ENCODE measurements around the gene NFIL3. TPM values are rescaled to one million over a fixed set of nuclear protein-coding genes. Genes with fewer than 3 reads are reported as not detected.

The NFIL3 gene
- total and polyA plus RNA-seq, 2 of the 4 experiments (the other 2 are of a cell fraction), result 27.6 to 27.7 TPM

DNA sequence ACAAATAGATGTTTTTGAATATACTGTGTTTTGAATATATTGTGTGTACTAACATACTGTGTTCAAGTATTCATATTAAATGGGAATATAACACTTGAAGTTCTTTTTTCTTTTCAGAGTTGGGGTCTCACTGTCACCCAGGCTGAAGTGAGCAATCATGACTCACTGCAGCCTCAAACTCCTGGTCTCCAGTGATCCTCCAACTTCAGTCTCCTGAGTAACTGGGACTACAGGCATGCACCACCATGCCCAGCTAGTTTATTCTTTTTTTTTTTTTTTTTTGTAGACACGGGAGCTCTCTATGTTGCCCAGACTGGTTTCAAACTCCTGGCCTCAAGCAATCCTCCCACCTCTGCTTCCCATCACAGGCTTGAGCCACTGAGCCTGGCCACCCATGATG is 38.7 kb downstream of the NFIL3 start:
- Histone ChIP-seq H4K5ac (ENCODE audit: low read depth, low read length) (no peak overlapping the region), H2BK20ac (ENCODE audit: low read depth, low read length) (0 out of 2 replicates have a peak overlapping the region, but pooled peaks have one; percentile 23), H3K9me1 (ENCODE audit: insufficient read depth, low read length) (peaks cover 4% of the 10 kb centered on the region; the same call in 1 of the 2 replicates), H3K4ac (ENCODE audit: low read depth, low read length) (no peak overlapping the region), H3K23ac (ENCODE audit: low read depth, low read length) (no peak overlapping the region), H3K27ac (ENCODE audit: insufficient read depth, low read length) (no peak overlapping the region), H2AK9ac (replicated peaks; ENCODE audit: low read depth, low read length, poor library complexity) (no peak overlapping the region), H3K36me3 (ENCODE audit: control insufficient read depth, insufficient read depth, low read length) (no peaks in the 10 kb centered on the region), H3K56ac (ENCODE audit: extremely low read depth, insufficient read depth, low read length) (no peak overlapping the region), H3K79me1 (ENCODE audit: low read depth in 1 of 2, low read length in 2 of 2) (no peaks in the 10 kb centered on the region), H2AK5ac (ENCODE audit: low read depth, low read length) (no peak overlapping the region), H2AFZ (replicated peaks; ENCODE audit: low read length, poor library complexity) (no peak overlapping the region), H4K8ac (ENCODE audit: low read depth in 2 of 2, low read length in 2 of 2) (peak overlapping the region in 1 of 2 experiments; percentile 25; a peak in 1 of 4 replicates), H3K18ac (ENCODE audit: low read depth, low read length) (no peak overlapping the region), H3K9me3 (ENCODE audit: control insufficient read depth, insufficient read depth, low read length) (no peaks in the 10 kb centered on the region), H2BK5ac (ENCODE audit: low read depth, low read length, poor library complexity, severe bottlenecking) (no peak overlapping the region), H3K27me3 (ENCODE audit: control insufficient read depth, insufficient read depth, low read length) (no peaks in the 10 kb centered on the region), H4K20me1 (ENCODE audit: insufficient read depth, low read length) (no peaks in the 10 kb centered on the region), H3K14ac (replicated peaks; ENCODE audit: low read depth, low read length) (no peak overlapping the region; the same call in 1 of the 2 replicates), H4K91ac (ENCODE audit: insufficient read depth, low read depth, low read length) (no peak overlapping the region), H3K9ac (ENCODE audit: low read depth, low read length) (no peak overlapping the region), H3K4me3 (ENCODE audit: insufficient read depth, low read depth, low read length) (no peak overlapping the region), H2BK120ac (ENCODE audit: low read depth, low read length) (no peak overlapping the region), H2BK15ac (ENCODE audit: low read depth, low read length) (no peak overlapping the region), H3K4me2 (ENCODE audit: low read depth, low read length) (no peak overlapping the region), H3K4me1 (ENCODE audit: control insufficient read depth, insufficient read depth, low read length) (no peaks in the 10 kb centered on the region)
- CTCF ChIA-PET, result no interaction called here
- POLR2A ChIA-PET (ENCODE audit: unreplicated experiment), result no interaction called here
- no TSS peak for BruUV-seq (replicated peaks)
- TF ChIP-seq RAD21 (IDR thresholded peaks at IDR 0.05; ENCODE audit: low read length) (no peak), MAFK (IDR thresholded peaks at IDR 0.05; ENCODE audit: low read depth, low read length) (no peak), NFE2L2 (IDR thresholded peaks at IDR 0.05; ENCODE audit: low read depth, low read length) (no peak), SMC3 (IDR thresholded peaks at IDR 0.05; ENCODE audit: low read depth, low read length) (no peak), CEBPB (IDR thresholded peaks at IDR 0.05; ENCODE audit: low read depth, low read length) (no peak), POLR2A (IDR thresholded peaks at IDR 0.05; ENCODE audit: low read depth, low read length) (no peak), CHD1 (IDR thresholded peaks at IDR 0.05; ENCODE audit: low read depth, low read length) (no peak), MAZ (IDR thresholded peaks at IDR 0.05; ENCODE audit: borderline replicate concordance, low read depth, low read length) (no peak), RCOR1 (IDR thresholded peaks at IDR 0.05; ENCODE audit: insufficient replicate concordance, low read length) (no peak), MXI1 (IDR thresholded peaks at IDR 0.05; ENCODE audit: borderline replicate concordance, low read depth, low read length) (no peak), BHLHE40 (IDR thresholded peaks at IDR 0.05; ENCODE audit: low read depth, low read length) (no peak), RFX5 (IDR thresholded peaks at IDR 0.05; ENCODE audit: low read depth, low read length) (no peak), FOS (IDR thresholded peaks at IDR 0.05; ENCODE audit: low read depth, low read length) (no peak)
- TF ChIP-seq, protein P1, sequence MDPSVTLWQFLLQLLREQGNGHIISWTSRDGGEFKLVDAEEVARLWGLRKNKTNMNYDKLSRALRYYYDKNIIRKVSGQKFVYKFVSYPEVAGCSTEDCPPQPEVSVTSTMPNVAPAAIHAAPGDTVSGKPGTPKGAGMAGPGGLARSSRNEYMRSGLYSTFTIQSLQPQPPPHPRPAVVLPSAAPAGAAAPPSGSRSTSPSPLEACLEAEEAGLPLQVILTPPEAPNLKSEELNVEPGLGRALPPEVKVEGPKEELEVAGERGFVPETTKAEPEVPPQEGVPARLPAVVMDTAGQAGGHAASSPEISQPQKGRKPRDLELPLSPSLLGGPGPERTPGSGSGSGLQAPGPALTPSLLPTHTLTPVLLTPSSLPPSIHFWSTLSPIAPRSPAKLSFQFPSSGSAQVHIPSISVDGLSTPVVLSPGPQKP (IDR thresholded peaks at IDR 0.05; ENCODE audit: borderline replicate concordance, low read depth, low read length), result no peak
- TF ChIP-seq, protein P2, sequence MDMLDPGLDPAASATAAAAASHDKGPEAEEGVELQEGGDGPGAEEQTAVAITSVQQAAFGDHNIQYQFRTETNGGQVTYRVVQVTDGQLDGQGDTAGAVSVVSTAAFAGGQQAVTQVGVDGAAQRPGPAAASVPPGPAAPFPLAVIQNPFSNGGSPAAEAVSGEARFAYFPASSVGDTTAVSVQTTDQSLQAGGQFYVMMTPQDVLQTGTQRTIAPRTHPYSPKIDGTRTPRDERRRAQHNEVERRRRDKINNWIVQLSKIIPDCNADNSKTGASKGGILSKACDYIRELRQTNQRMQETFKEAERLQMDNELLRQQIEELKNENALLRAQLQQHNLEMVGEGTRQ (IDR thresholded peaks at IDR 0.05; ENCODE audit: low read depth, low read length), result no peak
- TF ChIP-seq, protein P3, sequence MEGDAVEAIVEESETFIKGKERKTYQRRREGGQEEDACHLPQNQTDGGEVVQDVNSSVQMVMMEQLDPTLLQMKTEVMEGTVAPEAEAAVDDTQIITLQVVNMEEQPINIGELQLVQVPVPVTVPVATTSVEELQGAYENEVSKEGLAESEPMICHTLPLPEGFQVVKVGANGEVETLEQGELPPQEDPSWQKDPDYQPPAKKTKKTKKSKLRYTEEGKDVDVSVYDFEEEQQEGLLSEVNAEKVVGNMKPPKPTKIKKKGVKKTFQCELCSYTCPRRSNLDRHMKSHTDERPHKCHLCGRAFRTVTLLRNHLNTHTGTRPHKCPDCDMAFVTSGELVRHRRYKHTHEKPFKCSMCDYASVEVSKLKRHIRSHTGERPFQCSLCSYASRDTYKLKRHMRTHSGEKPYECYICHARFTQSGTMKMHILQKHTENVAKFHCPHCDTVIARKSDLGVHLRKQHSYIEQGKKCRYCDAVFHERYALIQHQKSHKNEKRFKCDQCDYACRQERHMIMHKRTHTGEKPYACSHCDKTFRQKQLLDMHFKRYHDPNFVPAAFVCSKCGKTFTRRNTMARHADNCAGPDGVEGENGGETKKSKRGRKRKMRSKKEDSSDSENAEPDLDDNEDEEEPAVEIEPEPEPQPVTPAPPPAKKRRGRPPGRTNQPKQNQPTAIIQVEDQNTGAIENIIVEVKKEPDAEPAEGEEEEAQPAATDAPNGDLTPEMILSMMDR (conservative IDR thresholded peaks at IDR 0.05; ENCODE audit: low read depth, low read length), result no peak
- ATAC-seq (ENCODE audit: low read depth) (no peak), DNase-seq (no peak)
- in situ Hi-C loops (cut with MboI; ENCODE audit: low sequenced_read_pairs), result no loop called here
- no CpG with 5 or more reads among the region's 1 CpG for WGBS, 2 experiments (ENCODE audit: extremely low coverage in 2 of 2, insufficient read length in 1 of 2)
- intact Hi-C loops (cut with micrococcal nuclease), result no loop called here
- dilution Hi-C loops (cut with HindIII; ENCODE audit: low sequenced_read_pairs, unreplicated experiment), result no loop called here
